SU-DHL-6 (cell line): ENCODE results near the gene TRIM77.
"Not testable (repeated sequence)": the region's sequence is repeated elsewhere in the genome, so short reads cannot be mapped to it uniquely, and the experiment has no call there.

ENCODE experiments used
- H2AFZ ChIP-seq: fragments of 200-600 bp; sonication (generic); 2 replicates; pipeline ENCODE4 v1.6.1; 2014; ENCODE audit warnings: low read depth, mild to moderate bottlenecking, moderate library complexity, mixed read lengths, antibody characterized with exemption, low read length; ENCODE audit not compliant: severe bottlenecking
- H3F3A ChIP-seq: fragments of 200-600 bp; shearing (Covaris generic); 2 replicates; pipeline ENCODE4 v1.6.0; 2016; ENCODE audit warnings: antibody characterized with exemption, mild to moderate bottlenecking; ENCODE audit not compliant: insufficient read depth
- H3K27ac ChIP-seq: fragments of 200-600 bp; sonication (generic); 2 replicates; pipeline ENCODE4 v1.5.1; 2016; ENCODE audit warnings: low read depth, mild to moderate bottlenecking, low read length, moderate library complexity, mixed read lengths
- H3K27me3 ChIP-seq: fragments of 200-600 bp; sonication (generic), shearing (Covaris generic); 2 replicates; pipeline ENCODE4 v1.6.0; 2014; ENCODE audit warnings: mild to moderate bottlenecking, low read length
- H3K36me3 ChIP-seq: fragments of 200-600 bp; sonication (generic); 2 replicates; pipeline ENCODE4 v1.6.1; 2014; ENCODE audit warnings: mild to moderate bottlenecking, low read length, mixed read lengths
- H3K4me2 ChIP-seq: fragments of 300-600, 200-600 bp; shearing (Covaris generic), sonication (generic); 2 replicates; pipeline ENCODE4 v1.6.0; 2014; ENCODE audit warnings: low read length, low read depth, mild to moderate bottlenecking; ENCODE audit not compliant: poor library complexity, severe bottlenecking
- H3K4me3 ChIP-seq: fragments of 200-600 bp; sonication (generic); 2 replicates; pipeline ENCODE4 v1.5.1; 2014; ENCODE audit warnings: antibody characterized with exemption, low read length, mild to moderate bottlenecking, mixed read lengths; ENCODE audit not compliant: insufficient read depth, poor library complexity, severe bottlenecking
- H3K79me2 ChIP-seq: fragments of 200-600 bp; sonication (generic); 2 replicates; pipeline ENCODE4 v1.6.1; 2014; ENCODE audit warnings: mild to moderate bottlenecking, low read length, moderate library complexity; ENCODE audit not compliant: insufficient read depth
- H3K9ac ChIP-seq: fragments of 200-600 bp; sonication (generic); 2 replicates; pipeline ENCODE4 v1.7.0; 2014; ENCODE audit warnings: mild to moderate bottlenecking, low read length
- H3K9me2 ChIP-seq: fragments of 200-600 bp; sonication (generic); replicated peaks from 2 replicates; pipeline ENCODE4 v1.6.1; 2014; ENCODE audit warnings: low read length; ENCODE audit not compliant: insufficient read depth
- H3K9me3 ChIP-seq: fragments of 200-600 bp; sonication (generic); 2 replicates; pipeline ENCODE4 v1.6.1; 2014; ENCODE audit warnings: low read length, mixed read lengths; ENCODE audit not compliant: insufficient read depth
- H4K20me1 ChIP-seq: fragments of 200-600 bp; sonication (generic); 2 replicates; pipeline ENCODE4 v1.6.1; 2014; ENCODE audit warnings: low read depth, mild to moderate bottlenecking, antibody characterized with exemption, low read length, moderate library complexity, mixed read lengths
- EZH2phosphoT487 ChIP-seq: fragments of 200-600 bp; sonication (generic), shearing (Covaris generic); conservative IDR thresholded peaks from 2 replicates; pipeline ENCODE4 v1.6.1; 2018; ENCODE audit warnings: mild to moderate bottlenecking, antibody characterized with exemption, low read length, moderate library complexity, mixed read lengths
- TF ChIP-seq, protein P1 (sequence below): fragments of 200-600 bp; sonication (generic); IDR thresholded peaks from one replicate; pipeline ENCODE4 v1.5.1; 2017; ENCODE audit warnings: antibody characterized with exemption, mild to moderate bottlenecking, low read length, moderate library complexity; ENCODE audit not compliant: insufficient read depth, poor library complexity, severe bottlenecking

The TRIM77 gene, protein sequence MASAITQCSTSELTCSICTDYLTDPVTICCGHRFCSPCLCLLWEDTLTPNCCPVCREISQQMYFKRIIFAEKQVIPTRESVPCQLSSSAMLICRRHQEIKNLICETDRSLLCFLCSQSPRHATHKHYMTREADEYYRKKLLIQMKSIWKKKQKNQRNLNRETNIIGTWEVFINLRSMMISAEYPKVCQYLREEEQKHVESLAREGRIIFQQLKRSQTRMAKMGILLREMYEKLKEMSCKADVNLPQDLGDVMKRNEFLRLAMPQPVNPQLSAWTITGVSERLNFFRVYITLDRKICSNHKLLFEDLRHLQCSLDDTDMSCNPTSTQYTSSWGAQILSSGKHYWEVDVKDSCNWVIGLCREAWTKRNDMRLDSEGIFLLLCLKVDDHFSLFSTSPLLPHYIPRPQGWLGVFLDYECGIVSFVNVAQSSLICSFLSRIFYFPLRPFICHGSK

DNA sequence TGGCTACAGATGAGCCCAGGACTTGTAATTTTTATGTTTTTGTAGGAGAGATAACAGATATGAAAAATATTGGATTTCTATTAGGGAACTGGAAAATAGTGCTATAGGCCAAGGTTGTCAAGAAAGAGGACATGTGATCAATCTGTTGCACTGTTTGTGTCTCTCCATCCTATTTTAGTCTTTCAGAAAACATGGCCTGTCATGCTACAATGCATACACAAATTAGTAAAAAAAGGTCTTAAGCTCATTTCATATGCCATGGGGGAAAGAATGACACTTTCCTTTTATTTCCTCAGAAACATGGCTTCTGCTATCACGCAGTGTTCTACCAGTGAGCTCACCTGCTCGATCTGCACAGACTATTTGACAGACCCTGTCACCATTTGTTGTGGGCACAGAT lies at the start of gene TRIM77:
Gene TRIM77, plus strand, starts transcription at position 301 of the 400 bp plus-strand sequence. Its CDS starts 0 bp downstream, at position 301.
- H3K9me3 ChIP-seq, H3K4me2 ChIP-seq, H2AFZ ChIP-seq, H3K79me2 ChIP-seq, H3K9me2 ChIP-seq, H3K4me3 ChIP-seq, H4K20me1 ChIP-seq, H3F3A ChIP-seq, H3K9ac ChIP-seq, H3K27ac ChIP-seq, H3K27me3 ChIP-seq, H3K36me3 ChIP-seq: not testable (repeated sequence)

DNA sequence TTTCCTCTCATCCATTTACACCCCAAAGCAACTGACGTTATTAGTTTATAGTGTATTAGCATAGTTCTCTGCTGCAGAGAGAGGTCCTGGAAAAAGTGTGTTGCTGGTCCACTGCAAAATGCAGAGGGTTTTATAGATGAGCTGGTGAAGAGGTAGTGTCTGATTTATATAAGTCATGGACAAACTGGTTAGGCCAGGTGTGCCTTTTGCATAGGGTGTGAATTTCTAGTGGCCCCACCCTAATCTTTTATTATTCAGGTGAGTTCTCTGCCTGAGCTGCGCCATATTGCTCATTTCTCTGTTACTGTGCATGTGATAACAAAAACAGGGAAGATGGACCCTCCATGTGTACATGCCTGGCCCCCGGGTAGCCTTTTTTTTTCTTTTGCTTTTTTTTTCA lies 43.1 kb upstream of the TRIM77 start:
- Histone ChIP-seq H3K9me2 (no peaks in the 10 kb centered on the region), H3K27me3 (no peaks in the 10 kb centered on the region), H3K79me2 (no peaks in the 10 kb centered on the region), H3K9ac (no peak overlapping the region), H3K9me3 (no peaks in the 10 kb centered on the region), H4K20me1 (no peaks in the 10 kb centered on the region), H3K4me2 (no peak overlapping the region), H3K4me3 (no peak overlapping the region), H2AFZ (no peak overlapping the region), H3F3A (no peaks in the 10 kb centered on the region), H3K27ac (no peak overlapping the region), H3K36me3 (no peaks in the 10 kb centered on the region)
- TF ChIP-seq, protein P1, sequence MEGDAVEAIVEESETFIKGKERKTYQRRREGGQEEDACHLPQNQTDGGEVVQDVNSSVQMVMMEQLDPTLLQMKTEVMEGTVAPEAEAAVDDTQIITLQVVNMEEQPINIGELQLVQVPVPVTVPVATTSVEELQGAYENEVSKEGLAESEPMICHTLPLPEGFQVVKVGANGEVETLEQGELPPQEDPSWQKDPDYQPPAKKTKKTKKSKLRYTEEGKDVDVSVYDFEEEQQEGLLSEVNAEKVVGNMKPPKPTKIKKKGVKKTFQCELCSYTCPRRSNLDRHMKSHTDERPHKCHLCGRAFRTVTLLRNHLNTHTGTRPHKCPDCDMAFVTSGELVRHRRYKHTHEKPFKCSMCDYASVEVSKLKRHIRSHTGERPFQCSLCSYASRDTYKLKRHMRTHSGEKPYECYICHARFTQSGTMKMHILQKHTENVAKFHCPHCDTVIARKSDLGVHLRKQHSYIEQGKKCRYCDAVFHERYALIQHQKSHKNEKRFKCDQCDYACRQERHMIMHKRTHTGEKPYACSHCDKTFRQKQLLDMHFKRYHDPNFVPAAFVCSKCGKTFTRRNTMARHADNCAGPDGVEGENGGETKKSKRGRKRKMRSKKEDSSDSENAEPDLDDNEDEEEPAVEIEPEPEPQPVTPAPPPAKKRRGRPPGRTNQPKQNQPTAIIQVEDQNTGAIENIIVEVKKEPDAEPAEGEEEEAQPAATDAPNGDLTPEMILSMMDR: no peak
- TF ChIP-seq EZH2phosphoT487: no peak

DNA sequence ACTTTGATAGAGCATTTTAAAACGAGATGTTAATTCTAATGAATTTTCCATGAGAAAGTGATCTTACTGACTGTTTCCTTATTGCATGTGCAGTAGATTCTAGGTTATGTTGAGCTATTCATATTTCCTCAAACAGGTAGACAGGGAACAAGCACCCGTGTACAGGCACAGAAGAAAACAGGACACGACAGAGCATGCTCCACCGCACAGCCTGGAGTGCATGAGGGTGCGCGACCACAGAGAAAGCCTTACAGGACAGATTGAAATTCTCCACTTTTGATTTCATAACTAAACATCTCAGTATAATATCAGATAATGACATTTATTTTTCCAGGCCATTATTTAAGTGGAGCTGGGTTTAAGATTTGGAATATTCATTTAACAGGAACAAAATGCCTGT lies 41.9 kb upstream of the TRIM77 start:
- H3K27me3 ChIP-seq, H3K4me3 ChIP-seq, H3K4me2 ChIP-seq, H4K20me1 ChIP-seq, H3K9ac ChIP-seq, H3K27ac ChIP-seq, H2AFZ ChIP-seq, H3F3A ChIP-seq, H3K9me3 ChIP-seq, H3K79me2 ChIP-seq, H3K36me3 ChIP-seq, H3K9me2 ChIP-seq: not testable (repeated sequence)

DNA sequence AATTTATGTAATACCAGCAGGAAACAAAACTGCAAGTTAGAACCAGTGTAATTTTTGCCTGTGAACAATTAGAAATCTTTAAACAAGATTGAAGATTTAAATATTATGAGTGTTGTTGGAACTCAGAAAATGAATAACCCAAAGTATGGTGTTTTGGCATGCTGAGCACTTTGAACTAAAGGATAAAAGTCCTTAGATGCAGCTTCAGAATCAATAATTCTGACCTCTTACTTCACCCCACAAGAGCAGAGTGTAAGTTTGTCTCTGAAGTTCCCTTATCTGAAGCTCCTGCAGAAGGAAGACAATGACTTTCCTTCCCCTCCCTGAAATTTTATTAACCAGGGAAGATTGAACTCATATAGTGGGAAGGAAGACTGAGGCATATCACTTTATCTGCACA lies 40.5 kb upstream of the TRIM77 start:
- not testable (repeated sequence) for H3K9me2 ChIP-seq, H3K4me3 ChIP-seq, H3K4me2 ChIP-seq, H3K27ac ChIP-seq, H3K27me3 ChIP-seq, H3K79me2 ChIP-seq, H3K9ac ChIP-seq, H4K20me1 ChIP-seq, H3F3A ChIP-seq, H2AFZ ChIP-seq, H3K9me3 ChIP-seq, H3K36me3 ChIP-seq

DNA sequence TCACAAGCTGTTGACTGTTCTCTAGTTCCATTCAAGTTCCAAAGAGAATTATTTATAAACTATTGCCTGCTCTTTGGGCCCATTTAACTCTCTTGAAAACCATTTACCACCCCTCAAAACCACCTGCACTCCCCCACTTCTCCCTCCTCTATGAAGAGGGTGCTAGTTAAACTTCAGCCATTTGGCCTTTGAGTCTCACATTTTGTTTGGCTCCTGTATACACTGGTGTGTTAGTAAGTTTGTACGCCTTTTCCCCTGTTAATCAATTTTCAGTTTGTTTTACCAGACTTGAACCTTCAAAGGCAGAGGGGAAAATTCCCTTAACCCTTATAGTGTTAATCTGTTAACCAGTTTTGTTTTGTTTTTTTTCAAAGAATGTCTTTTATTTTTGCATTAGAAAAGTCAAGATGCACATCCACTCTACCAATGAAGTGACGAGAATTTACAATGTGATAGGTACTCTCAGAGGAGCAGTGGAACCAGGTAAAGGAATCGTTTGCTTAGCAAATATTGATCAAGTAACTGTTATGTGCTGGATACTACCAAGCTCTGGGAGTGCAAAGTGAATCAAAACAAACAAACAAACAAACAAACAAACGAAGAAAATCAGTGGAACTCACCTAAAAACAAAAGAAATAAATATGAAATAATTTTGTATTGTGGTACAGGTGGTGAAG lies 40.0 kb upstream of the TRIM77 start:
- H3K9ac ChIP-seq, H3K4me2 ChIP-seq, H3K36me3 ChIP-seq, H4K20me1 ChIP-seq, H3F3A ChIP-seq, H3K9me2 ChIP-seq, H3K79me2 ChIP-seq, H2AFZ ChIP-seq, H3K27me3 ChIP-seq, H3K4me3 ChIP-seq, H3K9me3 ChIP-seq, H3K27ac ChIP-seq: not testable (repeated sequence)

DNA sequence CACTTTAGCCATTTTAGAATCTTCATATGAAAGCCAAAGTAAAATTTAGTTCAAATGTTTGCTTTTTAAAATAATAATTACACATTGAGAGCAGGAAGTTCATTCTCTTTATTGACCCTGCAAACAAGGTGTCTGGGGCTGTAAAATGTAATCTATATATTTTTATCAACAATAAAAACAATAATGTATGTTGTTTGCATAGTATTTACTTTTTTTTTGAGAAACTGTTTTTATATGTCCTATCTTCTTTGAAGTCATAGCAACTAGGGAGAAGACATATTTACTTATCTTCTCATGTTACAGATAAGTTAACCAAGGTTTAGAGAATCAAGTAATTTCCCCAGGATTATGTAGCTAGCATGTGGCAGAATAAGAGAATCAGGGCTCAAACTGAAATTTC lies 37.6 kb upstream of the TRIM77 start:
- not testable (repeated sequence) for H3K27ac ChIP-seq, H3K9me3 ChIP-seq, H3K9me2 ChIP-seq, H3K9ac ChIP-seq, H2AFZ ChIP-seq, H3K4me3 ChIP-seq, H3F3A ChIP-seq, H3K27me3 ChIP-seq, H3K79me2 ChIP-seq, H4K20me1 ChIP-seq, H3K4me2 ChIP-seq, H3K36me3 ChIP-seq

DNA sequence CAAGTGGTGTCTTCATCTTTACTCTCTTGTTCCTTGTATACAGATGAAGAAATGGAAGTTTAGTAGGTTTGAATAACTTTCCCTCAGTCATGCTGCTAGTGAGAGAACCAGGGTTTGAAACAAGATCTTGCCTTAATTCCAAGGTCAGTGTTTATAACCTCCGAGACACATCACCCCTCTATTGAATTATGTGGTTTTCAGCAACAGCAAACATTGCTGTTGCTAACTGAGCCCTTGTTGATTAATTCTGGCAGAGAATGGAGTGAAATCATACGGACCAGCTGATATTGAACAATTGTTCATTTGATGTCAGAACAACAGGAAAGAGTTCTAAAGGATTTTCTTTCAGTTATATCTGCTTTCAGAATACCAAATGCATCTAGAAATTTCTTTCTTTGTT lies 36.7 kb upstream of the TRIM77 start:
- H3K79me2 ChIP-seq, H3K36me3 ChIP-seq, H3K4me3 ChIP-seq, H3F3A ChIP-seq, H3K27me3 ChIP-seq, H2AFZ ChIP-seq, H3K9me3 ChIP-seq, H4K20me1 ChIP-seq, H3K4me2 ChIP-seq, H3K27ac ChIP-seq, H3K9me2 ChIP-seq, H3K9ac ChIP-seq: not testable (repeated sequence)
